LNCAP (cell line): ENCODE data around the gene YBX1.

ENCODE experiments used
- TF ChIP-seq, protein P1 (sequence below): fragments of 450-650 bp; IDR thresholded peaks from 2 replicates; pipeline ENCODE4 v1.5.1; 2017; ENCODE audit warnings: mild to moderate bottlenecking

YBX1 gene

DNA sequence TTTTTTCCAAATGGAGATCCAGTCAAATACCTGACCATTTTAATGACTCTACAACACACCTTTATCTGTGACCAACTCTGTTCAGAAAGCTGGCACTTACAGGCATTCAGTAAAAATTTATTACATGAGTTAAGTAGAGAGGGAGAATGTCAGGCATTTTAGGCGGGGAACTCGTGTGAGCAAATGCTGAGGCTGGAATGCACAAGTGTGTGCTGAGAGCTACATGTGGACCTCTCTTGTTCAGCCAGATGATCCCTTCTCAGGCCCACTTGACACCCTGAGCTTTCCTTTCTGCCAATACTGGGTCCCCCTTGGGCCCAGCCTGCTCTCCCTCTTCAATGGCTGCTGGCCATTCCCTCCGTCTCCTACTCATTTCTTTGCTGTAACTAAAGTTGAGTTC, 12.3 kb upstream of the YBX1 start:
- TF ChIP-seq, protein P1, sequence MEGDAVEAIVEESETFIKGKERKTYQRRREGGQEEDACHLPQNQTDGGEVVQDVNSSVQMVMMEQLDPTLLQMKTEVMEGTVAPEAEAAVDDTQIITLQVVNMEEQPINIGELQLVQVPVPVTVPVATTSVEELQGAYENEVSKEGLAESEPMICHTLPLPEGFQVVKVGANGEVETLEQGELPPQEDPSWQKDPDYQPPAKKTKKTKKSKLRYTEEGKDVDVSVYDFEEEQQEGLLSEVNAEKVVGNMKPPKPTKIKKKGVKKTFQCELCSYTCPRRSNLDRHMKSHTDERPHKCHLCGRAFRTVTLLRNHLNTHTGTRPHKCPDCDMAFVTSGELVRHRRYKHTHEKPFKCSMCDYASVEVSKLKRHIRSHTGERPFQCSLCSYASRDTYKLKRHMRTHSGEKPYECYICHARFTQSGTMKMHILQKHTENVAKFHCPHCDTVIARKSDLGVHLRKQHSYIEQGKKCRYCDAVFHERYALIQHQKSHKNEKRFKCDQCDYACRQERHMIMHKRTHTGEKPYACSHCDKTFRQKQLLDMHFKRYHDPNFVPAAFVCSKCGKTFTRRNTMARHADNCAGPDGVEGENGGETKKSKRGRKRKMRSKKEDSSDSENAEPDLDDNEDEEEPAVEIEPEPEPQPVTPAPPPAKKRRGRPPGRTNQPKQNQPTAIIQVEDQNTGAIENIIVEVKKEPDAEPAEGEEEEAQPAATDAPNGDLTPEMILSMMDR, result no peak

DNA sequence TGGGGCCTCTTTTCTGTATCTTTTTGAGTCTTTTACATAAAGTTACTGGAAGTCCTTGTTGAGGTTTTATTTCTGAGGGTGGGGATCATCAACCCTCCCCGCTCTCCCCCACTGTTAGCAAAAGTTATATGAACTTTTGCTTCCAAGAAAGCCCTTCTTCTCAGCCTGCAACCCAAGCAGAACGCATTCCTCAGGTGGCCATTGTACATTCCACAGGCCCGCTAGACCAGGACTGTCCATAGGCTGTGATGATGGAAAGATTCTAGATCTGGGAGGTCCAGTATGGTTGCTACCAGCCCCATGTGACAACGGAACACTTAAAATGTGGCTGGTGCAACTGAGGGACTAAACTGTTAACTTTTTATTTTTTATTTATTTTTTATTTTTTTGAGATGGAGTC, 11.8 kb upstream of the YBX1 start:
- TF ChIP-seq, protein P1, result no peak

DNA sequence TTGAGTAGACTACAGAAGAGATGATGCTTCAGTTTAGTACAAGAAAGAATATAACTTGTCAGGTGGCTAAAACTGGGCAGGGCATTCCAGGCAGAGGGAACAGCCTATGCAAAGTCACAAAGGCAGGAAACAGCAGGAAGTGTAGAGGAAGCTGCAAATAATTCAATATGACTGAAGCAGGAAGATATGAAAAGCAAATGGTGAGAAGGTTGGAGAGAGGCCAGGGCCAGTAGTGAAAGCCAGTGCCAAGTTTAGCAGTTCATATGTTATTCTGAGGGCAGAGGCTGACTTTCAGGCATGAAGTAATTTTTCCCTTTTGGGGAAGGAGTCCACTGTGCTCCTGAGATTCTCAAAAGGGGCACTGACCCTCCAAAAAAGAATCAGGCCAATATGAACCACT, 8.0 kb upstream of the YBX1 start:
- TF ChIP-seq, protein P1, result no peak

DNA sequence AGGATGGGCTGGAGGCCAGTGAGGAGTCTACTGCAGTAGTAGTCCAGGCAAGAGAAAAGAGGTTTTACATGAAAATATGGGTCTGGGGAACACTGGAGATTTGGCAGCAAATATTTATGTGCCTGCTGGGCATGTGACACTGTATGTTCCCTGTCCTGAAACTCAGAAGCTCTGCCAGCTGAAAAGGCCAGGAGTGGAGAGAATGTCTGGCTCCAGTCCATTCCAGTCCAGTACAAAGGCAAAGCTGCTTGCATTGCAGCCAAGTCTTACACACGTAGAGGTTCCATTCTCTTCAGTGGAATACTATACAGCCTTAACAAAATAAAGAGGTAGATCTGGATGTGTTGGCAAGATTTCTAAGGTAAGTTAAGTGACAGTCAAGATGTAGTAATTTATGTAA, 7.5 kb upstream of the YBX1 start:
- TF ChIP-seq, protein P1, result no peak

DNA sequence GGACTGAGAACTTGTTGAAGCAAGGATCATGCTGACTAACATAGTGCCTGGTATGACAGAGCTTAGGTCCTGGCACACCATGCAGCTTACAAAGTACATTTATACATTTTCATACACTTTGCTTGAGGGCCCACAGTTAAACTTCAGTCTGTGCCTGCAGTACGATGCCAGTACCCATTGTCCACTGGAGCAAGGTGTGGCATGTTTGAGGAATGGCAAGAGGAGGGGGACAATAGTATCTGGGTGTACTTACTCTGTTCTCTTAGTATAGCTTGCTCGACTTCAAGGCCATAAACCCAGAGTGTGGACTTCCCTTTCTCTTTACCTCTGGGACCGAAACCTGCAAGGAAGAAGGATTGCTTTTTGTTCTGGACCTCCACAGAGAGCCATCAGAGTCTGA, 6.8 kb upstream of the YBX1 start:
- TF ChIP-seq, protein P1, result no peak

DNA sequence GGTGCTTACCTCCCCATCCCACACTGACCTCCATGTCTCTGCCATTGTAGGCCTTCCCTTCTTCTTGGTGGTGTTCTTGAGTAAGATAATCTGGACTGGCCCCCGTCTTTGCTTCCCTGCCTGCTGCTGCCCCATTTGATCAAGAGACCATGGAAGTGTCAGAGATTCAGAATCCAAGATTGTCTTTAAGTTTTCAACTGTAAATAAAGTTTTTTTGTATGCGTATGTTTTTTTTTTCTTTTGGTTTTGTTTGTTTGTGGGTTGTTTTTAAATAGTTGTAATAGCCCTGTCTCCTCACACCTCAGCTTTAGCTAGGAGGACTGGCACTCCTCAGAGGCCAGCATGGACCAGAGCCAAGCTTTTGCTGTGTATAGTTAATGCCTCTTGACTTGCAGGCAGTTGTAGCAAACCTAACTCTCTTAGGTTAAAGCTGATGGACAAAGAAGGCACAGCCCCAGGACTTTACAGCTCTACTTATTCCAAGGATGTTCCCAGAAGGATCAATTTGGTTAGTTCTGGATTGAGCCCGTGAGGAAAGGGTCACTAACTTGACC, 5.6 kb upstream of the YBX1 start:
- TF ChIP-seq, protein P1, result no peak

DNA sequence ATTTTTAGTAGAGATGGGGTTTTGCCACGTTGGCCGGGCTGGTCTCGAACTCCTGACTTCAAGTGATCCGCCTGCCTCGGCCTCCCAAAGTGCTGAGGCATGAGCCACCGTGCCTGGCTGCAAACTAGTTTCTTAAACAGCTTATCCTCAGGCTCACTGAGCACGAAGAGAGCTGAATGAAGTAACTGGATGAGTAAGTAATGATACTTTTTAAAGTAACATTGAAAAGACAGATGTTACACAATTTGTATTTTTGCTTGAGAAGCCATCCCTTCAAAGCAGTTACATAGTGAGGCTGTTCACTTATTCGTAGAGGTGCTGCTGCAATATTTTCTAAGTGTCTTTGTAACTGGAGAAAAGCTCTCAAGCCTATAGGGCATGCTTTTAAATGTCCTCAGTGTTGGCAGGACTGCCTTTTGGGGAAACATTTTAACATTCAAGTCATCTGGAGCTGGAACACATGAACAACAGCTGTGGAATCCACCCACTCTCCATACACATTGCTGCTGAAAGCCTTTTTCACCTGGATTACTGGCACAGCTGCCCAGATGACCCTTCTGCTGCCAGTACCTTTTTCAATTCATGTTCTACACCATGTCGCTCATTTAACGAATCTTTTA, 2.7 kb upstream of the YBX1 start:
- TF ChIP-seq, protein P1, result no peak

DNA sequence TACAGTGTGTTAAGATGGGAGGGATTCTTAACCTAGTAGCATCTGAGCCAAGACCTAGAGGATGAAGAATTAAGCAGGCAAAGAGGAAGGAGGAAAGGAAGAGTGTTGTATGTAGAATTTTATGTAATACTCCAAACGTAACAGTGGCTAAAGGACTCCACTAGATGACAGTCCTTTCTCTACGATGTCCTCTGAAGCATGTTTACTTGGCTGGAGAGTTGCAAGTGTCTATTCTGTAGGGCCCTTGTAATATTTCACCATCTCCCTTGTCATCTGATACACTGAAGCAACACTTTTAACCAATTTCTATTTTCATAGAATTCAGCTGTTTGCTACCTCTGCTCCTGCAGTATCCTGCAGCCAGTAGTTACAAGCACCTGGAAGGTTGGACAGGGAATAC, 2.2 kb upstream of the YBX1 start:
- TF ChIP-seq, protein P1, result no peak
